Measurements from ENCODE around the gene C12orf75. TPM values are rescaled to one million over a fixed set of nuclear protein-coding genes. Genes with fewer than 3 reads are reported as not detected.

C12orf75 gene
- polyA plus RNA-seq, 2 donors = 7.9 to 15.3 TPM

GRCh38 chr12:105342464-105342863, 12.0 kb downstream of the C12orf75 start:
- no peaks in the 10 kb centered on the region for H3K4me1 ChIP-seq (ENCODE audit: control insufficient read depth in 2 of 2, insufficient read depth in 2 of 2, low read length in 1 of 2)
- H3K9me3 ChIP-seq (ENCODE audit: control insufficient read depth in 2 of 2, insufficient read depth in 1 of 2, low read depth in 1 of 2, low read length in 1 of 2) = peaks cover 3 to 6% of the 10 kb centered on the region in 2 donors
- H3K36me3 ChIP-seq (ENCODE audit: control insufficient read depth in 2 of 2, insufficient read depth in 2 of 2, low read length in 1 of 2) = no peaks in the 10 kb centered on the region
- no peak overlapping the region for H3K4me3 ChIP-seq (ENCODE audit: low read depth in 1 of 2, low read length in 2 of 2)
- H3K27me3 ChIP-seq (ENCODE audit: control insufficient read depth in 1 of 2, insufficient read depth in 2 of 2, low read length in 2 of 2) = no peaks in the 10 kb centered on the region
- no peak overlapping the region for H3K27ac ChIP-seq (ENCODE audit: low read depth in 2 of 2, low read length in 1 of 2)

GRCh38 chr12:105343836-105344235, 13.3 kb downstream of the C12orf75 start:
- H3K27ac ChIP-seq (ENCODE audit: low read depth in 2 of 2, low read length in 1 of 2) = no peak overlapping the region
- no peaks in the 10 kb centered on the region for H3K27me3 ChIP-seq (ENCODE audit: control insufficient read depth in 1 of 2, insufficient read depth in 2 of 2, low read length in 2 of 2)
- H3K9me3 ChIP-seq (ENCODE audit: control insufficient read depth in 2 of 2, insufficient read depth in 1 of 2, low read depth in 1 of 2, low read length in 1 of 2) = peaks cover 3 to 6% of the 10 kb centered on the region in 2 donors
- H3K4me3 ChIP-seq (ENCODE audit: low read depth in 1 of 2, low read length in 2 of 2) = no peak overlapping the region
- H3K36me3 ChIP-seq (ENCODE audit: control insufficient read depth in 2 of 2, insufficient read depth in 2 of 2, low read length in 1 of 2) = no peaks in the 10 kb centered on the region
- 92 to 95% methylated on average over 1 of the region's 1 CpG for WGBS, 2 donors
- no peaks in the 10 kb centered on the region for H3K4me1 ChIP-seq (ENCODE audit: control insufficient read depth in 2 of 2, insufficient read depth in 2 of 2, low read length in 1 of 2)

GRCh38 chr12:105347499-105347898, 17.0 kb downstream of the C12orf75 start:
- Histone ChIP-seq H3K4me1 (ENCODE audit: control insufficient read depth in 2 of 2, insufficient read depth in 2 of 2, low read length in 1 of 2) (no peaks in the 10 kb centered on the region), H3K4me3 (ENCODE audit: low read depth in 1 of 2, low read length in 2 of 2) (no peak overlapping the region), H3K27ac (ENCODE audit: low read depth in 2 of 2, low read length in 1 of 2) (no peak overlapping the region), H3K27me3 (ENCODE audit: control insufficient read depth in 1 of 2, insufficient read depth in 2 of 2, low read length in 2 of 2) (no peaks in the 10 kb centered on the region), H3K9me3 (ENCODE audit: control insufficient read depth in 2 of 2, insufficient read depth in 1 of 2, low read depth in 1 of 2, low read length in 1 of 2) (no peaks in the 10 kb centered on the region), H3K36me3 (ENCODE audit: control insufficient read depth in 2 of 2, insufficient read depth in 2 of 2, low read length in 1 of 2) (no peaks in the 10 kb centered on the region)
- WGBS, 2 donors = 89 to 95% methylated on average over 4 of the region's 4 CpGs

- no peaks in the 10 kb centered on the region for H3K4me1 ChIP-seq (ENCODE audit: control insufficient read depth in 2 of 2, insufficient read depth in 2 of 2, low read length in 1 of 2)
- H3K4me3 ChIP-seq (ENCODE audit: low read depth in 1 of 2, low read length in 2 of 2) = no peak overlapping the region
- H3K27me3 ChIP-seq (ENCODE audit: control insufficient read depth in 1 of 2, insufficient read depth in 2 of 2, low read length in 2 of 2) = no peaks in the 10 kb centered on the region
- no peaks in the 10 kb centered on the region for H3K36me3 ChIP-seq (ENCODE audit: control insufficient read depth in 2 of 2, insufficient read depth in 2 of 2, low read length in 1 of 2)
- no peak overlapping the region for H3K27ac ChIP-seq (ENCODE audit: low read depth in 2 of 2, low read length in 1 of 2)
- no peaks in the 10 kb centered on the region for H3K9me3 ChIP-seq (ENCODE audit: control insufficient read depth in 2 of 2, insufficient read depth in 1 of 2, low read depth in 1 of 2, low read length in 1 of 2)
- 92 to 98% methylated on average over 3 of the region's 3 CpGs for WGBS, 2 donors
These were observed 17.7 kb downstream of the C12orf75 start for GRCh38 chr12:105348142-105348541.

GRCh38 chr12:105348561-105348960, 18.1 kb downstream of the C12orf75 start:
- H3K27ac ChIP-seq (ENCODE audit: low read depth in 2 of 2, low read length in 1 of 2) = no peak overlapping the region
- H3K27me3 ChIP-seq (ENCODE audit: control insufficient read depth in 1 of 2, insufficient read depth in 2 of 2, low read length in 2 of 2) = no peaks in the 10 kb centered on the region
- no peaks in the 10 kb centered on the region for H3K4me1 ChIP-seq (ENCODE audit: control insufficient read depth in 2 of 2, insufficient read depth in 2 of 2, low read length in 1 of 2)
- no peaks in the 10 kb centered on the region for H3K36me3 ChIP-seq (ENCODE audit: control insufficient read depth in 2 of 2, insufficient read depth in 2 of 2, low read length in 1 of 2)
- no peak overlapping the region for H3K4me3 ChIP-seq (ENCODE audit: low read depth in 1 of 2, low read length in 2 of 2)
- 56 to 70% methylated on average over 1 of the region's 1 CpG for WGBS, 2 donors
- H3K9me3 ChIP-seq (ENCODE audit: control insufficient read depth in 2 of 2, insufficient read depth in 1 of 2, low read depth in 1 of 2, low read length in 1 of 2) = no peaks in the 10 kb centered on the region

GRCh38 chr12:105349138-105349537, 18.6 kb downstream of the C12orf75 start:
- Histone ChIP-seq H3K36me3 (ENCODE audit: control insufficient read depth in 2 of 2, insufficient read depth in 2 of 2, low read length in 1 of 2) (no peaks in the 10 kb centered on the region), H3K27me3 (ENCODE audit: control insufficient read depth in 1 of 2, insufficient read depth in 2 of 2, low read length in 2 of 2) (no peaks in the 10 kb centered on the region), H3K4me1 (ENCODE audit: control insufficient read depth in 2 of 2, insufficient read depth in 2 of 2, low read length in 1 of 2) (no peaks in the 10 kb centered on the region), H3K4me3 (ENCODE audit: low read depth in 1 of 2, low read length in 2 of 2) (no peak overlapping the region), H3K9me3 (ENCODE audit: control insufficient read depth in 2 of 2, insufficient read depth in 1 of 2, low read depth in 1 of 2, low read length in 1 of 2) (no peaks in the 10 kb centered on the region), H3K27ac (ENCODE audit: low read depth in 2 of 2, low read length in 1 of 2) (no peak overlapping the region)
- 49 to 65% methylated on average over 1 of the region's 1 CpG for WGBS, 2 donors

- no peak overlapping the region for H3K4me3 ChIP-seq (ENCODE audit: low read depth in 1 of 2, low read length in 2 of 2)
- 71 to 73% methylated on average over 1 of the region's 1 CpG for WGBS, 2 donors
- no peaks in the 10 kb centered on the region for H3K9me3 ChIP-seq (ENCODE audit: control insufficient read depth in 2 of 2, insufficient read depth in 1 of 2, low read depth in 1 of 2, low read length in 1 of 2)
- H3K27me3 ChIP-seq (ENCODE audit: control insufficient read depth in 1 of 2, insufficient read depth in 2 of 2, low read length in 2 of 2) = no peaks in the 10 kb centered on the region
- H3K36me3 ChIP-seq (ENCODE audit: control insufficient read depth in 2 of 2, insufficient read depth in 2 of 2, low read length in 1 of 2) = no peaks in the 10 kb centered on the region
- H3K4me1 ChIP-seq (ENCODE audit: control insufficient read depth in 2 of 2, insufficient read depth in 2 of 2, low read length in 1 of 2) = no peaks in the 10 kb centered on the region
- H3K27ac ChIP-seq (ENCODE audit: low read depth in 2 of 2, low read length in 1 of 2) = no peak overlapping the region
These were observed 21.0 kb downstream of the C12orf75 start for GRCh38 chr12:105351523-105351922.

GRCh38 chr12:105352052-105352451, 21.6 kb downstream of the C12orf75 start:
- Histone ChIP-seq H3K4me3 (ENCODE audit: low read depth in 1 of 2, low read length in 2 of 2) (no peak overlapping the region), H3K9me3 (ENCODE audit: control insufficient read depth in 2 of 2, insufficient read depth in 1 of 2, low read depth in 1 of 2, low read length in 1 of 2) (no peaks in the 10 kb centered on the region), H3K27me3 (ENCODE audit: control insufficient read depth in 1 of 2, insufficient read depth in 2 of 2, low read length in 2 of 2) (no peaks in the 10 kb centered on the region), H3K36me3 (ENCODE audit: control insufficient read depth in 2 of 2, insufficient read depth in 2 of 2, low read length in 1 of 2) (no peaks in the 10 kb centered on the region), H3K27ac (ENCODE audit: low read depth in 2 of 2, low read length in 1 of 2) (no peak overlapping the region), H3K4me1 (ENCODE audit: control insufficient read depth in 2 of 2, insufficient read depth in 2 of 2, low read length in 1 of 2) (no peaks in the 10 kb centered on the region)
- 85 to 88% methylated on average over 4 of the region's 4 CpGs for WGBS, 2 donors

GRCh38 chr12:105352940-105353635, 22.6 kb downstream of the C12orf75 start:
- no peaks in the 10 kb centered on the region for H3K4me1 ChIP-seq (ENCODE audit: control insufficient read depth in 2 of 2, insufficient read depth in 2 of 2, low read length in 1 of 2)
- 58 to 69% methylated on average over 9 of the region's 9 CpGs for WGBS, 2 donors
- H3K36me3 ChIP-seq (ENCODE audit: control insufficient read depth in 2 of 2, insufficient read depth in 2 of 2, low read length in 1 of 2) = no peaks in the 10 kb centered on the region
- H3K4me3 ChIP-seq (ENCODE audit: low read depth in 1 of 2, low read length in 2 of 2) = no peak overlapping the region
- H3K27ac ChIP-seq (ENCODE audit: low read depth in 2 of 2, low read length in 1 of 2) = no peak overlapping the region
- H3K9me3 ChIP-seq (ENCODE audit: control insufficient read depth in 2 of 2, insufficient read depth in 1 of 2, low read depth in 1 of 2, low read length in 1 of 2) = no peaks in the 10 kb centered on the region
- no peaks in the 10 kb centered on the region for H3K27me3 ChIP-seq (ENCODE audit: control insufficient read depth in 1 of 2, insufficient read depth in 2 of 2, low read length in 2 of 2)

GRCh38 chr12:105355752-105356151, 25.3 kb downstream of the C12orf75 start:
- Histone ChIP-seq H3K36me3 (ENCODE audit: control insufficient read depth in 2 of 2, insufficient read depth in 2 of 2, low read length in 1 of 2) (no peaks in the 10 kb centered on the region), H3K27ac (ENCODE audit: low read depth in 2 of 2, low read length in 1 of 2) (no peak overlapping the region), H3K4me1 (ENCODE audit: control insufficient read depth in 2 of 2, insufficient read depth in 2 of 2, low read length in 1 of 2) (no peaks in the 10 kb centered on the region), H3K9me3 (ENCODE audit: control insufficient read depth in 2 of 2, insufficient read depth in 1 of 2, low read depth in 1 of 2, low read length in 1 of 2) (no peaks in the 10 kb centered on the region), H3K27me3 (ENCODE audit: control insufficient read depth in 1 of 2, insufficient read depth in 2 of 2, low read length in 2 of 2) (no peaks in the 10 kb centered on the region), H3K4me3 (ENCODE audit: low read depth in 1 of 2, low read length in 2 of 2) (no peak overlapping the region)
